ENCODE results near the gene SEMA5B.

Gene SEMA5B

DNA sequence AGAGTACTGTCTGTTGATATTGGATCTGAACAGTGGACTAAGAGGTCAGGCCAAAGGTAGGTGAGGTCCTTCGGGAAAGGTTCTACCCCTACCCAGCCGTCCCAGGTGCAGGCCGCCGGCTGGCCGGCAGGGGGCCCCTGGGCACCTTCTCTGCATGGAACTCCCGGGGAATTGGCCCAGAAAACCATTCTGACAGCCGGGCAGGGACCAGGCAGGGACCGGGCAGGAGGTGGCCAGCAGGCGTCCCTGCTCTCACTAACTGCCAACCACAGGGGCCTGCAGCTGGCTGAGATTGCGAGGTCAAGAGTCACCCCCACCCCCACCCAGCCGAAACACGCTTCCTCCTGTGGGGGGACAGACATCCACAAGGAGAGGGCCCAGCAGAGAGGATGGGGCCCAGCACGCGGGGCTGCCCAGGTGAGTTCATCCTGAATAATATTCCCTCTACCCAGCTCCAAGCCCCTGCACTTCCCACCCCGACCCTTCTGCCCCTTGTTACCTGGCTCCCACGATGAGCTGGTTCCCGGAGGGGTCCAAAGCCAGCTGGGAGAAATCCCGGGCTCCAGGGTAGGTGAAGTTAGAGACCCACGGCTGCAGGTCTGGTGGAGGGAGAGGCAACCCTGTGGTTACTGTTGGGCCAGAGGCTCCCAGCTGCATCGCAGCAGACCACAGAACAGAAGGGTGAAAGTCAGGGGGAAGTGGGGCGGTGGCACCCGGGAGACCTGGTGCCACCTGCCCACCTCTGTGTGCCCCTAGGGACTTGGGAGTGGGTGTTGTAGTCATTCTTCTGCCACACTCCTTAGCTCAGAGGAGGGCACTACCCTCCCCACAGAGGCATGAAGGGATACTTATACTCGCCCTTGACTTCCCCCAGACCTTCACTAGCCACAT is 84.4 kb downstream of the SEMA5B start:
- DNase-seq, result peak; percentile 69 to 72

DNA sequence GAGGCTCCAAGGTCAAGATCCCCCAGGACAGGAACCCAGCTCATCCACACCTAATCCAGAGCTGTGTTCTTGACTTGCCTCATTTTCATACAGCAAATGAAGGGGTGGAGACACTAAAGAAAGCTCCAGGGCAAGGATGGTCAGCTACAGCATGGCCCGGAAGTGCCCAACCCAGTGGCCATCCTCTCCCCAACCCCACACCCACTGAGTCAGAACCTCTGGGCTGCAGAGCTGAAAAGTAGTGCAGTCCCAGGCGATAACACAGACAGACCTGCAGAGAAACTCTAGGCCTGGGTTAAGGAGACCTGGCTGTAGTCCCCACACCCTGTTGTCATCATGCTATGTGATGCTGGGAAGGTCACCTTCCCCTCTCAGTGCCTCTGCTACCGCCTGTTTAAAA is 85.3 kb downstream of the SEMA5B start:
- DNase-seq, result no peak

DNA sequence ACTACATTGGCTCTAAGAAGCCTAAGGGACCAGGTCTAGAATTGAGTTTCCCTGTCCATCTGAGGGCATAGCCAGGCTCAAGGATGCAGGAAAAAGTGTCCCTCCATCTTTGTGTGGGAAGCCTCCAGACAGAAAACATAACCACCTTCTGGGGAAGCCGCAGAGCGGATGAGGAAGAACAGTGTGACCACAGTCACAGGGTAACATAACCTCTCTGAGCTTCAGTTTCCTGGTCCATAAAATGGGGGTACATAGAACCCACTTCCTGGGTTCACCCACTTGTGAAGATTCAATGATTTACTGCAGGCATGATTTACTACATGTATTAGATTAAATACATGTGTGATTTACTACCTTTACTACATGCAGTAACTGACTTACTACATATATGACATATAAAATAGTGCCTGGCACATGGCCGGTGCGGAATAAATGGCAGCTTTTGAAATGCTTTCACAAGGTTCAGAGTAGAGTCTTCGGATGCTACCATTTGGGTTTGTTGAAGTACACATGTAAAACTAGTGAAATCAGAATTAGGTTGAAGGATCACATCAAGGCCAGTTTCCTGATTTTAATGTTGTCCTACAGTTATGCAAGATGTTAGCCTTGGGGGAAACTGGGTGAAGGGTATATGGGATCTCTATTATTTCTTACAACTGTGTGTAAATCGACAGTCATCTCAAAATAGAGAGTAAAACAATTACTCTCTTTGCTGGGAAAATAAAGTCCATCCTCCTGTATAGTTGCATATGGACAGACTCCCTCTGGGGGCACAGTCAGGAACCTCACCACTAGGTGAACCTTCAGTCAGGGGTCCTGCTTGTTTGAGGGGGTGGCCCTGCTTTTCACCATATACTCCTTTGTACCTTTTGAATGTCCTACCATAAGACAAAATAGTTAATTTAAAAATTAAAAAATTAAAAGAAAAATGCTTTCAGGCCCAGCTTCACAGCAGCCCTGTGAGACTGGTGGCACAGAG is 86.0 kb downstream of the SEMA5B start:
- no peak for DNase-seq

DNA sequence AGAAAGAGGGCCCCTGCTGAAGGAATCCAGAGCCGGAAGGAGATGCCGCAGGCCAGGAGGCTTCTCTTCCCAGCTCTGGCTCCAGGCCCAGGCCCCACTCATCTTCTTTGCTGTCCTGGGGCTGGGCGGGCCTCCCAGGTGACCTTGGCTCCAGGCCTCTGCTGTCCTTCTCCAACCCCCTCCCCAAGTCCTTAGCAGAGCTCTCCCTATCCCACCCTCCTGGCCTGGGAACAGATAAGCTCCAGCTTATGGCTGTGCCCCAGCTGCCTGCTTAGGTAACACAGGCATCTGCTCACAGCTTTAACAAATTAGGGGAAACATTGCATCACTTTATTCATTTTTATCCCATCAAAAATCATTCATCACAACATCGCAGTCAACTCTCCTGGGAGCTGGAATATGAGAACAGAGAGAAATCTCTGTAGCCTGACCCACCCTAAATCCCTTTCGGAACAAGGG is 86.9 kb downstream of the SEMA5B start:
- DNase-seq, result no peak

DNA sequence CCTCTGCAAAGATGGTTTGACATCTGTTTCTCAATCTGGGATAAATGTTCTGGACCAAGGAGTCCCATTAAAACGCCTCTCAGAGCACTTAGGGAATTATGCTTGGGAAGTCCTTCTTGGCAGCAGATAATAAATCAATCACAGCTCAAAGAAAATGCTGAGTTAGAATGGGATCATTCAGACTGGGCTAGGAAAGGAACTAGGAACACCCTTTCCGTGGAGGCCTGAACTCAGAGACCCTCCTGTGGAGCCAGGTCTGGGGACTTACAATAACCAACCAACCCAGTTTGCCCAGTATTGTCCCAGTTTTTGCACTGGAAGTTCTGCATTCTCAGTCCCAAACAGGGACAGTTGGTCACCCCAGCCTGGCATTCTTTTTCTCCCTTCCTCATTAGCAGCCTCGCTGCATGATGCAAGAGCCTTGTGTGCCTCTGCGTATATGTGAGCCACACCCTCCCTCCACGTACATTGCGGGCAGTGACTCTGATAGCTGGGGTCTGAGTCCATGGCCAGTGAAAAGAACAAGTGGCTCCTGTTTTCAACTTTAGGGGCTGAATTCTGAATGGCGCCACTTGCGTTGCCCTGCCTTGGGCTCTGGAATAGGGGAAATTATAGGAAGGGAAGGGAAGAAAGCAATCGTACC is 88.7 kb downstream of the SEMA5B start:
- DNase-seq, result no peak

DNA sequence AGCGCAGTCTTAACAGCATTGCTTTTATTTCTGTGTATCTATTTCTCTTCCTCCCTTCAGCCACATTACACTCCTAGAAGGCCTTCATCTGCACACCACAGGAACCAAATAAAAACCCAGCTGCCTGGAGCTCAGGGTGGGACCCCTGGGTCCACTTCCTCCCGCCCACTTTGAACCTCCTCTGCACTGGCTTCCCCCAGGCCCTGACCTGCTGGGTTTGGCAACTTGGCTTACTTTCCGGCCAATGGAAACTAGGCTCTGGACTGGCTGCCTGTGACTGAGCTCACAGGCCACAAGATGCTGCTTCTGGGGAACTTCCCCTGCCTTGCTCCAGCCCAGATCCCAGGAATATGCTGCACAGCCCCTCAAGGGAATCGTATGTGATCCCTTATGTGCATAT is 89.8 kb downstream of the SEMA5B start:
- DNase-seq, result no peak

DNA sequence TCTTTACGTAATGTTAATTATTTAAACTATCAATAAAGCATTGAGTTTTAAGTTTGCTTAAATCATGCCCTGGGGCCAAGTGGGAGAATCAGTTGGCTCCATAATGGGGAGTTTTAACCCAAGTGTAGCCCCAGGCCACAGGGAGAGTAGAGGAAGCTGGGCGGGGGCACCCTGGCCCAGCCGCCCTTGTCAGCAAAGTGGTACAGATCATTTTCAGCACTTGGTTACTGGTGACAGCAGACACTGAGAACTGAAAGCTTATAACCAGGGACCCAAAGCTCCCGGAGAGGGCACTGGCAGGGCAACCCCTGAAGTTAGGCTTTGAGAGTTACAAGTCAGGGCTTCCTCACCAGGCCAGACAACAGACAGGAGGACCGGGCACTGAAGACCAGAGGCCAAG is 90.6 kb downstream of the SEMA5B start:
- DNase-seq, result no peak

DNA sequence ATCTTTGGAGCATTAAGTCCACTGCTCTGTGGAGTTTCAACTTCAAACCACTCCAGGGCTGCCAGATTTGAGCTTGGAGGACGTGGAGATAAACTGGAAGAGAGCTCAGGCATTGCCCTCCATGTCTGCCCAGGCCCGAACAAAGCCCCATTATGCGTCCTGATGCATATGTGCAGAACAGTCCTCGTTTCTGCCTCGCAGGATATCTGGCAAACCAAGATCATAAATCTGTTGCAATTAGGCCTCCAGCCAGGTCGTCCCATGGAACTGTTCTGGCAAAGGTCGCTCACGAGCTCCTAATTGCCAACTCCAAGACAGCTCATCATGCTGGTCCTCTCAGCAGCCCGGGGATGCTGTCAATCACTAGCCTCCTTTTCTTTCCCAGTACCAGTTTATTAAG is 91.2 kb downstream of the SEMA5B start:
- no peak for DNase-seq

DNA sequence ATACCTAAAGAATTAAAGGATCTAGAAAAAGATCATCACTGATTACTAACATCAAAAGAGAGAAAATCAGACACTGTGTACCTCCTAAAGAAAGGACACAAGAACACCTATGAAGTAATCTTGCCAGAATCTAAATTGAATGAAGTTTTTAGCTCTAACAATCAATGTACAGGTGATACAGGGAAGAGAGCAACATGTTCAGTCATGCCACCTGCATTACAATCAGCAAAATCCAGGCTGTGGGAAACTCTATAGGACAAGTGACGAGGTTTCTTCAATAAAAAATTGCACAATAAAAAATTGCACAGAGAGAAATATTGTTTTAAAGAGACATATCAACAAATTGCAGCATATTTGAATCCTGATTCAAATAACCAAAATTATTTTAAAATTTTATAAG is 93.3 kb downstream of the SEMA5B start:
- no peak for DNase-seq

DNA sequence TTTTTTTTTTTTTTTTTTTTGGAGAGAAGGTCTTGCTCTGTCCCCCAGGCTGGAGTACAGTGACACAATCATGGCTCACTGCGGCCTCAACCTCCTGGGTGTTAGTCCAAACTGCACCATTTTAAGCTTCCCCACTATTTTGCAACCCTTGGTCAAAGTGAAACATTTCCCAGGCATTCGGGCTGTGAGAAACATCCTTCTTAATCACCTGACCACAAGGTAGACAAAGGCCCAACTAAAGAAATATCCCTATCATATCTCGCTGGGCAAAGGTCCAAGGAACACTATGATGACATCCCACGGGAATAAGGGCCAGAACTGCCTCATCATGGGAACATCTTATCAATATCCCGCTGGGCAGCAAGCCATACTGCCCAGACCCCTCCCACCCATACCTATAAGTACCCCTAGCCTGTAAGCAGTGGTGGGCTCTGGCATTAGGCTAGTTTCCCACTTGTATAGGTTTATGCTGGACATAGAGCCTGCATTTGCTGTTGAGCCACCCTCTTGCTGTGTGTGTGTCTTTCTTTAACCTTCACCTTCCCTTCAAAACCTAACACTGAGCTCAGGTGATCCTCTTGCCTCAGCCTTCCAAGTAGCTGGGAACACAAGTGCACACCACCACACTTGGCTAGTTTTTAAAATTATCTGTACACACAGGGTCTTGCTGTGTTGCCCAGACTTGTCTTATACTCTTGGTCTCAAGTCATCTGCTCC is 95.2 kb downstream of the SEMA5B start:
- no peak for DNase-seq

DNA sequence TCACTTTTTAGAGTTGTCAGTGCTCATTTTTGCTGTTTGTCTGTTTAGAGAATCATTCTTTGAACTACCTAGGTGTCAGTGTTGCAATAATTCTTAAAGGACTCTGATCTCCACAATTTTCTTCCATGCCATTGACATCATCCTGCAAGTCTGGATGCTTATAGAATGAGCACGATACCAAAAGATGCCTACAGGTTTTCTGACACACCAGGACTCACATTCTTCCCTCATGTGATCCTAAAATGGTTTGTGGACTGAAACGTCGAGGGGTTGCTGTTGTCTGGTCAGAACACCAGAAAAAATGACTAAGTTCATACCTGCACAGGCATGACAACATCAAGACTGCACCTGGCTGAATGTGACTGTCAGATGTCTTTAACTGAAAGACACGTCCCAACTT is 95.9 kb downstream of the SEMA5B start:
- DNase-seq, result no peak

DNA sequence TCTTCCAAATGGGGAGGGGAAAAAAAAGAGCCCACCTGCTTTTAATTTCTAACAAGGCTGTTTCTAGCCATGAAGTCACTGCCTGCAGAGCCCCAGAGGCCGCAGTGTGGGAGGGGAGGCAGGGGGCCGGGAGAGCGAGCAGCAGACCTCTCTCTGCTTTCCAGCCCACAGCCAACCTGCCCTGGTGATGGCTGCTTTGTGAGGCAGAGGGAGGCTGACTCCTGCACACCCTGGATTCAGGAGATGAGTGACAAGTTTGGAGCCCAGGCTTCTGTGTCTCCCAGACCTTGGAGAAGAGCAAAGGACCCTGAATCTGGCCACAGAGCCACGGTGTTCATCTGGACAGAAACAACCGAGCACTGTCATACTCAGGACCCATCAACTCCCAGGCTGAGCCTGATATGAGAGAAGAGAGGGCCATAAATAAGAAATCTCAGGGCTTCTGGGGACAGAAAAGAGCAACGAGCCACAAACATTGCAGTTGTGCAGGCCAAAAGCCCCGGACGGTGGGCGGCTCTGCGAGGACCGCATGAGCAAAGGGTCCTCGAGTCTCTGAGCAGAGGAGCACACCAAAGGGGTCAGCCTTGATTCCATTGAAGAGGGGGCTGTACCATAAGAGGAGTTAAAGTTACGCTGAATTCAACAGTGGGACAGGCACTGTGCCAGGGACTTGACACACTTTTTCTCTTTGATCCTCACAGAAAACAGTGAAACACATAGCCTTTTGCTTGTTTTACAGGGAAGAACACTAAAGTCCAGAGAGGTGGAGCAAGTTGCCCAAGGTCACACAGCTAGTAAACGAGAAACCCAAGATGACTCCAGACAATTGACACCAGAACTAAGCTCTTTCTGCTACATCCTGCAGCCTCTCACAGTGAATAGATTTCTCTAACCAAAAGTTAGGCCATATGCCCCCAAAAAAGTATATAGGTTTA is 97.2 kb downstream of the SEMA5B start:
- DNase-seq, result no peak

DNA sequence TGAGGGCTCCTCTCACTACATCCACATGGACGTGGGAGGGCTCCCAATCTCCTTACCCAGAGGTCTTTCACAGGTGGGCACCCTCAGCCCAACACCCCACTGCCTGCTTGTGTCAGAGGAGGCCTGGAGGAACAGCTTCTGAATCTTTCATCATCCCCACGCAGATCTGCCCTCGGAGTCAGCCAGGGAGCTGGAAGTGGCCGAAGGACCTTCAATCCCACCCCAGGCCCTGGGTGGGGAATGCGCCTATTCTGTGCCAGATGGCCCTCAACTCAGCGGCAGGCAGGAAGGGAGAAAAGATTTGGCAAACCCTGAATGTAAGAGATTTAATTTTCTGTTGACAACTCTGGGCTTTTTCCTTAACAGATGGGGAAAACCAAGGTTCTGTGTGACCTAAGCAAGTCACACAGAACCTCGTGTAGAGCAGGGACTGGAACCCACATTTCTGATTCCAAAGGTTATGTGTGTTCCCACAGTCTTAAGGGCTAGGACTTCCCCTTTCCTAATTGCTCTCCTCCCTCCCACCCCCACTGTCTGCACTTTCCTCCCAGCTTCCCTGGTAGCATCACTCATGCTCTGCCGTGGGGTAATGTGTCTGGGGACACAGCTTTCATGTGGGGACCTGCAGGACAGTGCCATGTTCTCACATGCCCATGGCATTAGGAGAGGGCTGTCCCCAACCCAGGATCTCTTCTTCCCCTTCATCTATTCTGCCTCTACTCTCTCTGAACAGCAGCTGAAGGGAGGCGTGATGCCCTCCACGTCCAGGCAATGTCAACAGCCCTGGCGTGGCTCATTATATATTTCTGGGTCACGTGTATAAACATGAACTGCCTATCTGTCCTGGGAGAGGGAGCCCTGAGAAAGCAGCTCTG is 98.1 kb downstream of the SEMA5B start:
- DNase-seq, result no peak

DNA sequence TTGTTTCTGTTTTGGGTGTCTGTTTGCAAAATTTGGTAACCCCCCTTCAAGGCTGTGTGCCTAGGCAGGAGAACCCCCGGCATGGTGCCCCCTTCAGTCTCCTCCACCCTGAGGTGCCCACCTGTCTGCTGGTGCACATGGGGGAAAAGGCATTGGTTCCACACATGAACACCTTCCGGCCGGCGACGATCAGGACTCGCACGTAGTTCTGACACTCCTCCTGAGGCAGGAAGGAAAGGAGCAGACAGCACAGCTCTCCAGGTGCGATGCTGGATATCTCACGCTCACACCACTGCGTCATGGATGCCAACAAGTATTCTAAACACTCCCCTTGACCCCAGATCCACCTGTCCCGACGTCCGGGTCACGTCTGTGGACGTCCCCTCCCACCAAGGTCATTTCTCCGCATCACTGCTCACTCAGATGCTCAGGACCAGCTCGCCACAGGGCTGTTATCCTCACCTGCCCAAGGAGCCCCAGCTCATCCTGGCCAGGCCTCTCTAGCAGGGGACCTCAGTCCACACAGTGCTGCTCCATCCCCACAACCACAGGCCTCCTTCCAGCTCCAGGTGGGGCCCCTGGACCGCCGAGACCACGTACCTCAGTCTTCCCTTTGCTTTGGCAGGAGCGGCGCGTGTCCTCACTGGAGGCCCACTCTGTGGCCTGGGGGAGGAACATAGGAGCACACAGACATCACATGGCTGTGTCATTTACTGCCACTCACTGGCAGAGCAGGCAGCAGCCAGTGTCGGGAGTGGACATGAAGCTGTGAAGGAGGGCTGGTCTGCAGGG is 99.0 kb downstream of the SEMA5B start:
- no peak for DNase-seq

DNA sequence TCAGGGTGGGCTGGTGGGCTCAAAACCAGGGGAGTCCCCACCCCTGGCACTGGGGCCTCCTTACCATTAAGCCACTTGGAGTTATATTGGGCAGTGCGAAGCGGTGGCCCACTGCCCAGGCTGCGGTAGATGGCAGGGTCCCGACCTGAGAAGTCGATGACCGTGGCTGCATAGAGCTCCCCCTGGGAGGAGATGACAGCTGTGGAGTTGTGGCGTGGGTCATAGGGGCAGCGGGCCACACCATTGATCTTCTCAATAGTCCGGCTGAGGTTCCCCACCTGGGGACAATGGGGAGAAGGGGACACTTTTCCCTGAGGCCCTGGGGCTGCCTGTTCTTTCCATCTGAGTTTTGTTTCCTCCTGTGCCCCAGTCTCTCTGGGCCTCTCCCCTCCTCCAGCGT is 99.8 kb downstream of the SEMA5B start:
- DNase-seq, result no peak

DNA sequence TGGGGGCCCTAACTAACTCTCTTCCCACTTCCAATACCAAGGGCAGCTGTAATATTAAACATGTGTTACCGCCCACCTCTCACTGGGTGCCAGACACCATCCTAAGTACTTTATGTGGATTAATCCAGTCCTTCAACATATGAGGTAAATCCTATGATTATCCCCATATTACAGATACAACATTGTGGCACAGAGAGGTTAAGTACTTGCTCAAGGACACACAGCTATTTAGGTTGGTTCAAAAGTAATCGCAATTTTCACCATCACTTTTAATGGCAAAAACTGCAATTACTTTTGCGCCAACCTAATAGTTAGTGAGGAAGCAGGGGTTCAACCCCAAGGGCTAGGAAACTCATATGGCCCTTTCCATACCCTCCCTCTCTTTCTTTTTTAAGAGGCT is 100.8 kb downstream of the SEMA5B start:
- DNase-seq, result no peak

DNA sequence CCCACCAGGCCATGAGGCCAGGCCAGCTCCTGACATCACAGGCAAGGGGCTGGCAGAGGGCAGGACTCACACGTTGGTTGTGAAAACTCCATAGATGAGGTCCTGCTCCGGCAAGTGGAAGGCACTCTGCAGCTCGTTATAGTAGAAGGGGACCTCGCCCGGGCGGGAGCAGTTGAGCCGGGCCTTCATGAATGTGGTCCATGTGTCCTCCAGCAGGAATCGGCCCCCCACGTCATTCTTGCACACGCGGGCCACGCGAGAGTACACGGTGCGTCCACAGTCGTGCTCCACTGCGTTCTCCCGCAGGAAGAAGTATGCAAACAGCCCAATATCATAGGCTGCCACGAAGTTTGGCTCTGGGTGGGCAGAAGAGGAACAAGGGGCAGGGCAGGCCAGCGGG is 101.2 kb downstream of the SEMA5B start:
- DNase-seq, result no peak

DNA sequence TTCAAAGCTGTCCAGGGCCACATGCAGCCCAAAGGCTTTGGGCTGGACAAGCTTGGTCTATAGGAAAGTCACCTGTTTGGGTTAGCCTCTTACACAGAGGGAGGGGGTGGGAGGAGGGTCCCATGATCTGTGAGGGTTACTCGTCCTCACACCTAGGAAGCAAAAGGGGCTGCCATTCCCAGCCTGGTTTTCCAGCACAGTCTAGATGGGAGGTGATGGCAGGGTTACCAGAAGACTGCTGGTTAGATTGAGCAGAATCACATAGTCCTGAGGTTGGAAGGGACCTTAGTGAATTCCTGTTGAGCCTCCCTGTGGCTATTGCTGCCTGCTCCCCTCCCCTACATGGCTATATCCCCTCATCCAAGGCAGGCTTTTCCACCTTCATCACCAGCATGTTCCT is 101.8 kb downstream of the SEMA5B start:
- no peak for DNase-seq

DNA sequence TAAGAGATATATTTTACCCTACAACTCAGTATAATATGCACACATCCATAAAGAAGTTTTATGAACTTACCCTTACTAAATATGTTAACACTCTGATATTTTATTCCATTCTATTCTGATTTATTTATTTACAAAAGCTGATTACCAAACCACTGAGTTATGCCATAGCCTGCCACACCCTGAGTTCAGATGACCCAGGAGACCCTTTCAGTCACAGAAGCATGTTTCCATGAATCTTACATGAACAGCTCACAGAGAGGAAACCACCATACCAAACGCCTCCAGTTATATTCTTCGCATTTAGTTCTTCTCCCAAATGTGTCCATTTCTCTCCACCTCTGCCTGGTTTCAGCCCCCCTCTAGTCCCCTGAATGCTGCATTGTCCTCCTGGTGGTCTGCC is 103.5 kb downstream of the SEMA5B start:
- DNase-seq, result no peak

DNA sequence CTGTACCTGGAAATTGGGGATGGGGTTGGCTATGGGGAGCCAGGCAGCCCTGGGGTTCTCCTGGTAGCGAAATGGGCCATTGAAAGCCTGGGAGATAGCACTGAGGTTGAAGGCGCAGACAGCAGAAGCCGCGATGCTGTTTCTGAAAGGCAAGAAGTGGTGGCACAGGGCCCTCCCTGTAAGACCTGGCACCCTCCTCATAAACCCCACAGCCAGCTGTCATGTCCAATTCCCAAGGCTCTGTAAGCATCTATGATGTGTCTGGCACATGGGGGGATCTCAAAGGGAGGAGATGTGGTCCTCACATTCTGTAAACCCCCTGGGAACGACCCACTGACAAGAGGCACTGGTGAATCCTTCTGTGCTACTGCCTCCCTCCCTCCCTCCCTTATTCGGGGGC is 104.0 kb downstream of the SEMA5B start:
- no peak for DNase-seq

All from activated T-cell treated with anti-CD3 and anti-CD28 coated beads, Interleukin-2, amount 50 U/mL, for 48 hours (primary cell).